ENCODE results near the gene HTRA1.

HTRA1 gene

DNA sequence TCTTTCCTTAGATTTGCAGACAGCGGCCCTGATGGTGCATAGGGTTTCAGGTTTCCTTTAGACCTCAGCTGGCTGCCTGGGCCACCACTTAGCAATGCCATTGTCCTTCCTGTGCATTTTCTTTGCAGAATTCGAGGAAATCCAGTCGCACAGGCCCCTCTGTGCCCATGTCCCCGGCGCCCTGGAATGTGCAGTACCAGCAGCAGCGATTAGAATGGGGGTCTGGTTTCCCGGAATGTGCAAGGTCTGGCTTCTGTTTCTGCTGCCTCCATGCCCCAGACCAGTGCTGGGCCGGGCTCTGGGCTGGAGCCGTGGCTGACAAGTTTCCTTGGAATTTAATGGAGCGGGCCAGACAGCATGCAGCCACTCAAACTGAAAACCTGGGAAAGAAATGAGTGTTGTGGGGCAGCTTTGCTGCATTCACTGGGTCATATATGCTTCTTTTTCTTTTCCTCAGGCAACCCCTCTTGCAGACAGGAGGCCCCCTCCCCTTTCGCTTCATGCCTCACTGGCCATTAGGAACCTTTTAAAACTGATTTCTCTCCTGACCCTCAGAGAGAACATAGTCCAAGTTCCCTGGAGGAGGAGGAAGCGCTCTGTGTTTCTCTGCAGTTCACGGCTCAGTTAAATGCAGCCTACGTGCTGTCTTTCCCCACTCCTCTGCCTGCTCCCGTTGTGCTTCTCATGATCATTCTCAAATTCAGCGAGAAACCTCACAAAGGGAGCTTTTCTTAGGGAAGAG is 14.4 kb downstream of the HTRA1 start:
- H3K27me3 ChIP-seq (ENCODE audit: insufficient read depth, low read length): no peaks in the 10 kb centered on the region
- peaks cover 41% of the 10 kb centered on the region for H3K4me1 ChIP-seq (ENCODE audit: insufficient read depth, low read length)
- no peaks in the 10 kb centered on the region for H3K9me3 ChIP-seq (ENCODE audit: insufficient read depth, low read depth, low read length)
- no peak overlapping the region for H3K27ac ChIP-seq (ENCODE audit: low read length)
- 0 out of 2 replicates have a peak overlapping the region, but pooled peaks have one; percentile 20 for H3K9ac ChIP-seq (ENCODE audit: low read depth, low read length)
- no peaks in the 10 kb centered on the region for H3K36me3 ChIP-seq (ENCODE audit: insufficient read depth, low read depth, low read length)
- H3K4me3 ChIP-seq (ENCODE audit: low read length): no peak overlapping the region

DNA sequence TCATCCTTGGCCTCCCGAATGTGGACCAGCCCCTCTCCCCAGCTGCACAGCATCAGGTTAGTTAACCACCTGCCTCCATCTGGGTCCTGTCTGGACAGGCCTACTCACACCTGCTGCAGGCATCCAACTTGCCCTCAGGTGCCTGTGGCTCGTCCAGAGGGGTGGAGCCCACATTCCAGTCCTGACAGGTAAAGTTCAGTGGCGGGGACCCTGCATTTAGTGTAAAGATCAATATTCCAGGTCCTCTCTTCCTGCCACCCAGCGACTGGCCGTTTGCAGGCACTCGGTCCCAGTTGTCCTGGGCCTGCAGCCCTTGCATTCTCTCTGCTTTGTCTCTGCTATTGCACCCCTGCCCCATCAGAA is 15.0 kb downstream of the HTRA1 start:
- no peaks in the 10 kb centered on the region for H3K36me3 ChIP-seq (ENCODE audit: insufficient read depth, low read depth, low read length)
- H3K9me3 ChIP-seq (ENCODE audit: insufficient read depth, low read depth, low read length): no peaks in the 10 kb centered on the region
- H3K9ac ChIP-seq (ENCODE audit: low read depth, low read length): 0 out of 2 replicates have a peak overlapping the region, but pooled peaks have one; percentile 20
- no peak overlapping the region for H3K4me3 ChIP-seq (ENCODE audit: low read length)
- peaks cover 41% of the 10 kb centered on the region for H3K4me1 ChIP-seq (ENCODE audit: insufficient read depth, low read length)
- H3K27ac ChIP-seq (ENCODE audit: low read length): no peak overlapping the region
- no peaks in the 10 kb centered on the region for H3K27me3 ChIP-seq (ENCODE audit: insufficient read depth, low read length)

DNA sequence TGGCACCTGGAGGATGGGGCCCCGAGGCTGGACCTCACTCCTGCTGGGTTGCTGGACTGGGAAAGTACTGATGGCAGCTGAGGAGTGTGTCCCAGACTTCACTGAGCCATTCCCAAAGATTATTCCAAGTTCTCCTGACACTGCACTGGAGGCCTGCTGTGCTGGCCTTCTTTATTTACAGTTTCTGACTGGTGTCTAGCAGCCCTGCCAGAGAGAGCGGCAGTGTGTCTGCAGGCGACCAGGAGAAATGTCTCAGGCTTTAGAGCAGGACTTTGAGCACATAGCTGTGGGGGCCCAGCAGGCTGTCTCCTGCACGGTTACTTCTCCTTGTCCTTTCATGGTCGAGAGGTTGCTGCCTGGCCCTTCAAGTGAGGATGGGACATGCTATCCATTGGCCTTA is 16.1 kb downstream of the HTRA1 start:
- Histone ChIP-seq H3K4me3 (ENCODE audit: low read length) (no peak overlapping the region), H3K27me3 (ENCODE audit: insufficient read depth, low read length) (no peaks in the 10 kb centered on the region), H3K4me1 (ENCODE audit: insufficient read depth, low read length) (peaks cover 41% of the 10 kb centered on the region), H3K9me3 (ENCODE audit: insufficient read depth, low read depth, low read length) (peaks cover 3% of the 10 kb centered on the region; the same call in 1 of the 2 replicates), H3K27ac (ENCODE audit: low read length) (no peak overlapping the region), H3K9ac (ENCODE audit: low read depth, low read length) (no peak overlapping the region), H3K36me3 (ENCODE audit: insufficient read depth, low read depth, low read length) (no peaks in the 10 kb centered on the region)

DNA sequence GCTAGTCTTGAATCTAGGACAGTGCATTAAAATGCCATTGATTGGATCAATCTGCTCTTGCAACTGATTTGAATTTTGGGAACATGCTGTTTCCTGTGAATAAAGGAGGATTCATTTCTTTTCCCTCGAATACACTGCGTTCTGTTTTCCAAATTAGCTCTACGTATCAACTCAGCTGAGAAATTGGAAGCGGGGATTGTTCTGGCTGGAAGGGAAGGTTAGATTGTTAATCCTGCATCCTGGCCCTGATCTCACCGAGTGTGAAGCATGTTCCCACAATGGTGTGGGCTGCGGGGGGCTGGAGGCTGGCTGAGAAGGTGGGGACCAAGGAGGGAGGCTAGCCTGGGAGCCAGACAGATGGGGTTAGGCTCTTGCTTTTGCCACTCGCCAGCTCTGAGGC is 17.6 kb downstream of the HTRA1 start:
- no peak overlapping the region for H3K4me3 ChIP-seq (ENCODE audit: low read length)
- no peak overlapping the region for H3K27ac ChIP-seq (ENCODE audit: low read length)
- H3K4me1 ChIP-seq (ENCODE audit: insufficient read depth, low read length): peaks cover 38% of the 10 kb centered on the region
- H3K27me3 ChIP-seq (ENCODE audit: insufficient read depth, low read length): no peaks in the 10 kb centered on the region
- no peak overlapping the region for H3K9ac ChIP-seq (ENCODE audit: low read depth, low read length)
- no peaks in the 10 kb centered on the region for H3K36me3 ChIP-seq (ENCODE audit: insufficient read depth, low read depth, low read length)
- H3K9me3 ChIP-seq (ENCODE audit: insufficient read depth, low read depth, low read length): peaks cover 3% of the 10 kb centered on the region; the same call in 1 of the 2 replicates

DNA sequence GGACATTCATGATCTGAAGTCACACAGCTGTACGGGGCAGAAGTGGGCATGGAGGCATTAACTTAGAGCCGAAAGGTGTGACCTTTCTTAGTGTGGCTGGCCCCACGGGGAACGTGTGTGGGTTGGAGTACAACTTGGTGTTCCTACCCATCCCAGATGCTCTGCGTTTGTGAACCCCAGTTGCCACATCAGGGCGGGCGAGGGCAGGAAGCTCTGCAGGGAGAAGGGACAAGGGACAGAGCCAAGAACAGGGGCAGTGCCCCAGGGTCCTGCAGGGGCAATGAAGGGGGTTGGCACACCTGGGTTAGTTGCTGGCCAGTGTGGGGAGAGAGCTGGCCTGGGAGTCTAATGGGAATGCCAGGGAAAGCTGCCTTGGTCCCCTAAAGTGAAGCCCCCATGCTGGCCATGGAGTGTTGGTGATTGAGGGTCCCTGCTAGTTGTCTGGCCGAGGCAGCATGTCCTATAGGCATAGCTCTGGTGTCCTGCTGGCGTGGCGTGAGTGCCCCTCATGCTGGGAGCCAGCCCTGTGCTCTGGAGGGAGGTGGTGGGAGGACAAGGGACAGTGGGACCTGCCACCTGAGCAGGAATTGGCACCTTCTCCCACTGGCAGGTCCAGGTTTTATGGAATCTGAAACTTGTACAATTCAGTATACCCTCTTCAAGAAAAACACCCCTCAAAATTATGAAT is 18.9 kb downstream of the HTRA1 start:
- H3K27ac ChIP-seq (ENCODE audit: low read length): no peak overlapping the region

DNA sequence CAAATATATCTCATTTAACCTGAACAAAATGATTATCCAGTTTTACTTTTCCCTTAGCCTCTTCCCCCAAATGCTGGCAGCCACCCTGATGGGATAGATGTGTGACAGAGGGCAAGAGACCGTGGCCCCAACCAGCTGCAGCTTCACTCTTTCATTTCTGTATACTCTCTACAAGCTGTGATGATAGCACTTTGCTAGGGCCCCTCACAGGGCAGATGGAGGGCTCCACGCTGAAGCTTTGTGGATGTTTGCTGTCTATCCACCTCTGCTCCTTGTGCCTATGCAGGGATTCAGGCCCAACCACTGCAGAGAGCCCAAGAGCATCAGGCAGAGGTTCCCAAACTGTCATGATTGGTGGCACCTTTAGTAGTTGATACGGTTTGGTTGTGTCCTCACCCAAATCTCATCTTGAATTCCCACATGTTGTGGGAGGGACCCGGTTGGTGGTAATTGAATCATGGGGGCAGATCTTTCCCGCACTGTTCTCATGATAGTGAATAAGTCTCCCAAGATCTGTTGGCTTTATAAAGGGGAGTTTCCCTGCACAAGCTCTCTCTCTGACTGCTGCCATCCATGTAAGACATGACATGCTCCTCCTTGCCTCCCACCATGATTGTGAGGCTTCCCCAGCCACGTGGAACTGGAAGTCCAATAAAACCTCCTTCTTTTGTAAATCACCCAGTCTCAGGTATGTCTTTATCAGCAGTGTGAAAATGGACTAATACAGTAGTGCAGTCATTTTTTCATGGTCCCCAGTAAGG is 20.1 kb downstream of the HTRA1 start:
- no peaks in the 10 kb centered on the region for H3K27me3 ChIP-seq (ENCODE audit: insufficient read depth, low read length)
- H3K36me3 ChIP-seq (ENCODE audit: insufficient read depth, low read depth, low read length): no peaks in the 10 kb centered on the region
- H3K9me3 ChIP-seq (ENCODE audit: insufficient read depth, low read depth, low read length): peaks cover 3% of the 10 kb centered on the region; the same call in 1 of the 2 replicates
- H3K4me1 ChIP-seq (ENCODE audit: insufficient read depth, low read length): peaks cover 15% of the 10 kb centered on the region; the same call in 1 of the 2 replicates
- H3K9ac ChIP-seq (ENCODE audit: low read depth, low read length): no peak overlapping the region
- H3K27ac ChIP-seq (ENCODE audit: low read length): no peak overlapping the region
- H3K4me3 ChIP-seq (ENCODE audit: low read length): no peak overlapping the region

More for the DNA sequence above, 18.9 kb downstream of the HTRA1 start:
- no peaks in the 10 kb centered on the region for H3K27me3 ChIP-seq (ENCODE audit: insufficient read depth, low read length)
- peaks cover 27% of the 10 kb centered on the region; the same call in 1 of the 2 replicates for H3K4me1 ChIP-seq (ENCODE audit: insufficient read depth, low read length)
- H3K36me3 ChIP-seq (ENCODE audit: insufficient read depth, low read depth, low read length): no peaks in the 10 kb centered on the region
- no peak overlapping the region for H3K9ac ChIP-seq (ENCODE audit: low read depth, low read length)
- no peak overlapping the region for H3K4me3 ChIP-seq (ENCODE audit: low read length)
- peaks cover 3% of the 10 kb centered on the region; the same call in 1 of the 2 replicates for H3K9me3 ChIP-seq (ENCODE audit: insufficient read depth, low read depth, low read length)

DNA sequence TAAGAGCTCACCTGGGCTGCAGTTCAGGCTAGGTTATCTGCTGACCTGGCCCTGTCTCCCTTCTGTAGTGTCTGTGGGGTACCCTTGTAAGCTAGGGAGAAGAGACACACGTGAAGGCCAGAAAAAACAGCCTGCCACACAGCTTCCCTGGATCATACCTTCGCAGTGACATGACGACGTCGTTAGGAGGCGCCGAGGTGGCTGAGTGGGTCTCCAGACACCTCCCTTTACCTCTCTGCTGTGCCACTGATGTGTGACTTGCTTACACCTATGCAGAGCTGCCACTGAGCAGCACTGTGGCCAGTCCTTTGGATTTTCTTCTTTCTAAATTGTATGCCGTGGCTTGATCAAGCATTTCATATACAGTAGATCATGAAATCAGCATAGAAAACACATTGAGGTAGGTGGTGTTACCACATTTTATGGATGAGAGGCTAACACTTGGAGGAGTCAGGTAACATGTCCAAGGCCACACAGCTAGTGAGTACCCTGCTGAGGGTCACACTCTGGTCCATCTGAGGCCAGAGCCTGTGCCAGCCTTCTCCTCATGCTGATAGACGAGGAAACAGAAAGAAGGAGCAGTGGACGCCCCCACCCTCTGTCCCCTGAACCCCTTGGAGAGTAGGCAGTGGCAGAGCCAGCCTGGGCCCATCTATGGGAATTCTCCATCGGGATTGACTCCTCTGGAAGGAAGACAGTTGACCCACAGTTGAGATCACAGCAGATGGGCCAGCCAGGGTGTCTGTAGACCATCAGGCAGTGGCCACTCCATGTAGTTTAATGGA is 23.1 kb downstream of the HTRA1 start:
- Histone ChIP-seq H3K9ac (ENCODE audit: low read depth, low read length) (no peak overlapping the region), H3K4me1 (ENCODE audit: insufficient read depth, low read length) (no peaks in the 10 kb centered on the region), H3K9me3 (ENCODE audit: insufficient read depth, low read depth, low read length) (peaks cover 3% of the 10 kb centered on the region; the same call in 1 of the 2 replicates), H3K4me3 (ENCODE audit: low read length) (no peak overlapping the region), H3K36me3 (ENCODE audit: insufficient read depth, low read depth, low read length) (no peaks in the 10 kb centered on the region), H3K27ac (ENCODE audit: low read length) (no peak overlapping the region), H3K27me3 (ENCODE audit: insufficient read depth, low read length) (no peaks in the 10 kb centered on the region)

DNA sequence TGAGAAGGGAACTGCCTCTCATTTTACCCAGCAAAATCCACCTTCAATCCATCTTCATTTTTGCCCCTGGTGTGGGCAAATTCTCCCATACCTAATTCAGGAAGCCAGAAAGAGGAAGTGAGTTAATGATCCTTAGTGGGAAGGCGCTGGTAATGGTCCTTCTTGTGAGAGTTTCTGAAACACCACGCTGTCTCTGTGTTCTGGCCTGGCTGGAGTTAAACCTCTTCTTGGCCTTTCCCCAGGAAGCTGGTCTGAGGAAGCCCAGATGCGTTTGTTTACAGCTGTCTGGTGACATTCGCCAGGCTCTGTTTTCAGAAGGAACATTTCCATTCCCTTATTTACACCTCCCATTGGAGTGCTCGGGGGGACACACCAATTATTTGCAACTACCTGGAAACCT is 24.3 kb downstream of the HTRA1 start:
- peaks cover 3% of the 10 kb centered on the region; the same call in 1 of the 2 replicates for H3K9me3 ChIP-seq (ENCODE audit: insufficient read depth, low read depth, low read length)
- H3K4me3 ChIP-seq (ENCODE audit: low read length): no peak overlapping the region
- no peaks in the 10 kb centered on the region for H3K27me3 ChIP-seq (ENCODE audit: insufficient read depth, low read length)
- no peaks in the 10 kb centered on the region for H3K36me3 ChIP-seq (ENCODE audit: insufficient read depth, low read depth, low read length)
- H3K4me1 ChIP-seq (ENCODE audit: insufficient read depth, low read length): no peaks in the 10 kb centered on the region
- H3K27ac ChIP-seq (ENCODE audit: low read length): no peak overlapping the region
- no peak overlapping the region for H3K9ac ChIP-seq (ENCODE audit: low read depth, low read length)

DNA sequence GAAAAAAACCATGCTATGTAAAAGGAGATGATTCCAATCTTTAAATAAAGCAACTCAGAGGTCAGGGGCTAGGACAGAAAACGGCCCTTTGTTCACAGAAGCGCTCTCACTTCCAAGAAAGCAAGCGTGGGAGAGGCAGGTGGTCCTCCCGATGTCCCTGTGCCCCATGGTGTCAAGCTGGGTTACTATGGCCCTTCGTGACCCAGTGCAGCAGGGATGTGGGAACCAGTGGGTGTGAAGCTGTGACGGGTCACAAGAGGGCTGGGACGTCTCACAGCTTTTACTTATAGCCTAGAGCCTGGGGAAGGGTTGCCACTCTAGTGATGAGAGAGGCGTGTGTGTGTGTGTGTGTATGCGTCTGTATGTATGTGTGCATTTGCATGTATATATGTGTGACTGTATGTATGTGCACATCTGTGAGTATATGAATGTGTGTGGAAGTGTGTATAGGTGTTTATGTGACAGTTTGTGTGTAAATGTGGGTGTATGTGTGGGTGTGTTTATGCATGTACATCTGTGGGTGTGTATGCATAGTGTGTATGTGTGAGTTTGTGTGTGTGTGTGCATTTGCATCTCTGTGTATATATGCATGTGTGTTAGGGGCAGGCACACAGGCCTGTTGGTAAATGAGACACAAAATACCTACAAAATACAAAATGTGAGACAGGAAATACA is 25.2 kb downstream of the HTRA1 start:
- Histone ChIP-seq H3K4me1 (ENCODE audit: insufficient read depth, low read length) (no peaks in the 10 kb centered on the region), H3K27me3 (ENCODE audit: insufficient read depth, low read length) (no peaks in the 10 kb centered on the region), H3K36me3 (ENCODE audit: insufficient read depth, low read depth, low read length) (no peaks in the 10 kb centered on the region), H3K9ac (ENCODE audit: low read depth, low read length) (no peak overlapping the region), H3K4me3 (ENCODE audit: low read length) (no peak overlapping the region), H3K9me3 (ENCODE audit: insufficient read depth, low read depth, low read length) (peaks cover 3% of the 10 kb centered on the region; the same call in 1 of the 2 replicates), H3K27ac (ENCODE audit: low read length) (no peak overlapping the region)

DNA sequence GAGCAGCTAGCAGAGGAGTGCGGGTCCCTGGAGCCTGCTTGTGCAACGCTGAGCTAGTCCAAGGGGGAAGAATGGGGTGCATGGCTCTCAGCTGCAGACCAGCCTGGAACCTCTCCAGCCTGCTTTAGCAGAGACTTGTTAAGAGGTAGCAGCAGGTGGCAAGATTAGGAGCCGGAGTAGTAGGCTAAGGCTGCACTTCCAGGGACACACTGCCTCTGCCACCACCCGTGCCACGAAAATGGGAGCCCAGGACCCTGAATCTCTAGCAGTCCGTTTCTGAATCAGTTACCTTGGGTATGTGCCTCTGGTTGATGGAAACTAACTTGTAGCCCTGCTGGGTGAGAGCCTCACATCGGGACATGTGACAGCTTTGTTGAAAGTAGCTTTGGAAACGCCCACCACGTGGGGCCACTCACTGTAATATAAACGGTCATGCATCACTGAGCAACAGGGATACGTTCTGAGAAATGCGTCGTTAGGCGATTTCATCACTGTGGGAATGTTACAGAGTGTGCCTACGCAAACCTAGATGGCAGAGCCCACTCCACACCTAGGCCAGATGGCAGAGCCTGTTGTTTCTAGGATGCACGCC is 25.9 kb downstream of the HTRA1 start:
- no peaks in the 10 kb centered on the region for H3K4me1 ChIP-seq (ENCODE audit: insufficient read depth, low read length)
- H3K36me3 ChIP-seq (ENCODE audit: insufficient read depth, low read depth, low read length): no peaks in the 10 kb centered on the region
- H3K27me3 ChIP-seq (ENCODE audit: insufficient read depth, low read length): no peaks in the 10 kb centered on the region
- no peak overlapping the region for H3K4me3 ChIP-seq (ENCODE audit: low read length)
- H3K9me3 ChIP-seq (ENCODE audit: insufficient read depth, low read depth, low read length): peaks cover under 1% of the 10 kb centered on the region; the same call in 1 of the 2 replicates
- no peak overlapping the region for H3K9ac ChIP-seq (ENCODE audit: low read depth, low read length)
- no peak overlapping the region for H3K27ac ChIP-seq (ENCODE audit: low read length)

All from iPS-20b (cell line).